Fibroblast of peridontal ligament (primary cell): ENCODE results near the gene SPPL2C.

Experiments used
- DNase-seq: peaks from one replicate; pipeline ENCODE4 v3.0.0-alpha.2; 2010; ENCODE audit errors: extremely low read depth

The SPPL2C gene

DNA sequence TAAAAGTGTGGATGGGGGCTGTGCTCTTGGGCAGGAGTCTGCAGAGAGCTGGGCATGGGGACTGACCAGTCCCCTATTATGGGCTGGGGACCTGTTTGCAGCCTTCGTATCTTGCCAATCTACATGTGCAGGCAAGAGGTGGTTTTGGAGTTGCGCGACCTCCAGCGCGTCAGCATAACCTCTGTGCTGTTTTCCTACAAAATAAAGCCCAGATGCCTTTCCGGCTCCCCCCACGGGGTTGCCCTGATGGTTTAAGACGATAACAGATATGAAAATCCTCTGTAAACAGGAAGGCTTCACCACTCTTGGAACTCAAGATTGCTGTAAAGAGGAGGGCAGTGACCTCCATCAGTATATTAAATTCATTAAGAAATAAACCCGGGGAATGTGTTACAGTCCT, 16.5 kb upstream of the SPPL2C start:
- no peak for DNase-seq

DNA sequence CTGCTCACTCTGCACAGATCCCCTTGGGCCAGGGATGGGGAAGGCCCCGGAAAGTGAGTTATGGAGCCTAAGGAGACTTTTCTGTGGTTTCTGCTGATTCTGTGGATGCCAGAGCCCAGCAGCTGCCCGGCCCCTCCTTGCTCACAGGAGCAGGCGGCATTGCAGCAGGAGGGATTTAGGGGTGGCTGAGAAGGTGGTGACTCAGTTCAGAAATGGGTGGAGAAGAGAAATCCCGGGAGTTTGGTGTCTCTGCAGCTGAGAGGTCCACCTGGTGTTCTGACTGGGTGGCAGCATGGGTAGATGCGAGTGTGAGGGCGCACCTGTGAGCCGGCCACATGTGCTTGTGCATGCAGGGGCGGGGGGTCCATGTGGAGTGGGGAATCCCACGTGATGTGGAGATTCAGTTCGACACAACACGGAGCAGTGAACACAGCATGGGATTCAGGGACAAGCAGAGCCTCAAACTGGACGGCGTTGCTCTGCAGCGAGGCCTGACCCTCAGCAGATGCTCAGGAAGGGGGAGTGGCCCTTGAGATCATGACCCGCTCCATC, 16.0 kb upstream of the SPPL2C start:
- no peak for DNase-seq

DNA sequence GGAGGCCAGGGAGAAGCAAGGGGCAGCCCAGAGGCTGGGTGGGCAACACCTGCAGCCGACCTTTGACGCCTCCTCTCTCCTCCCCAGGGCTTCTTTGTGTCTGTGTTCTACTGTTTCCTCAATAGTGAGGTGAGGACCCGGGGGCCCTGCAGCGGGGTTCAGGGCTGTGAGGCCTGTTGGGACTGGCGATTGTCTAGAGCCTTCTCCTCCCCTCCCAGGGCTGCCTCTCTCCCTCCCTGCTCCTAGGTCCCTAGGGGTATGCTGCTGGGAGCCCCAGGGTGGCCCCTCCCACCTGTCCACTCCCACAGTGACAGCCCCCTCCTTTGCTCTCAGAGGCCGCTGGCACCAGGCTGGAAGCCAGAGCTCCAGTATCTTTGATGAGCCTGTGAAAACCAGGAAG, 10.8 kb upstream of the SPPL2C start:
- no peak for DNase-seq

DNA sequence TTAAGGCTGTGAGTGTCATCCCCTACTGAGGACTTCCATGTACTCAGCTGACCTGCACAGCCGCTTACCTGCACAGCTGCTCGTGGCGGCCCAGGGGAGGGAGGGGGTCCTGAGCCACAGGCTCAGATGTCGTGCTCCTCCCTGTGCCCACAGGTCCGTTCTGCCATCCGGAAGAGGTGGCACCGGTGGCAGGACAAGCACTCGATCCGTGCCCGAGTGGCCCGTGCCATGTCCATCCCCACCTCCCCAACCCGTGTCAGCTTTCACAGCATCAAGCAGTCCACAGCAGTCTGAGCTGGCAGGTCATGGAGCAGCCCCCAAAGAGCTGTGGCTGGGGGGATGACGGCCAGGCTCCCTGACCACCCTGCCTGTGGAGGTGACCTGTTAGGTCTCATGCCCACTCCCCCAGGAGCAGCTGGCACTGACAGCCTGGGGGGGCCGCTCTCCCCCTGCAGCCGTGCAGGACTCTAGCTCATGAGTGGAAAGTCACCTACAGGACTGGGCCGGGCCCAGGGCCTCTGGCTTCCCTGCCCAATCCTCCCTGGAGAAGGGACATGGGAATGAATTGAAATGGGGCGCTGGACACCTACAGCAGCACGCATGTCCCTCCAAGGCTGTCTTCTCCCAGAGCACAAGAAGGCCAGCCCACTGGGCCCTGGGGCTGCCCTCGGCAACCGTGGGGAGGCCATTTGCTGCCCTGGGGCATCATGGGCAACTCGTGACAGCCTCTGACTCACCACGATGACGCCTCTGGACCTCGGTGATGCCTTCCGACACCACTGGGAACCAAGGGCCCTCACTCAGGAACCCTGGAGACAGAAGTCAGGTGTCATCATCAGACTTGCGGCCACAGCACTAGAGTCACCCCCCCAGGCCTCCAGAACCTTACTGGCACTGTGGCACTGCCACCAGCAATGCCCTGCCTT, 9.9 kb upstream of the SPPL2C start:
- DNase-seq: no peak

DNA sequence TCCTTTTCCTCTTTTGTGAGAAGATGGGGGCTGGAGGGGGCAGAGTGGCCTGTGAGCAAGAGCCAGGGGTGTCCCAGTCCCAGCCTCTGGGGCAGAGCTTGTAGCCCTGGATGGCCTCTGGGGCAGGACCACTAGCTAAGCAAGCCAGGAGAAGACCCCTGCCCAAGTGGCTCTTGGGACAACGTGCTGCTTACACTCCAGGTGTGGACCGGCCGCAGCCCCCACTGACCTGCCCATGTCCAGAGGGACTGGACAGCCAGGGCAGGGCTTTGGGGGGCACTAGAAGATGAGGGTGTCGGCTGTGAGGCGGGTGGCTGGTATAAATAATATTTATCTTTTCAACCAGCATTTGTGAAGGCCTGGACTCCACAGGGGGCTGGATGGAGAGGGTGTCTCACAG, 9.2 kb upstream of the SPPL2C start:
- DNase-seq: no peak

DNA sequence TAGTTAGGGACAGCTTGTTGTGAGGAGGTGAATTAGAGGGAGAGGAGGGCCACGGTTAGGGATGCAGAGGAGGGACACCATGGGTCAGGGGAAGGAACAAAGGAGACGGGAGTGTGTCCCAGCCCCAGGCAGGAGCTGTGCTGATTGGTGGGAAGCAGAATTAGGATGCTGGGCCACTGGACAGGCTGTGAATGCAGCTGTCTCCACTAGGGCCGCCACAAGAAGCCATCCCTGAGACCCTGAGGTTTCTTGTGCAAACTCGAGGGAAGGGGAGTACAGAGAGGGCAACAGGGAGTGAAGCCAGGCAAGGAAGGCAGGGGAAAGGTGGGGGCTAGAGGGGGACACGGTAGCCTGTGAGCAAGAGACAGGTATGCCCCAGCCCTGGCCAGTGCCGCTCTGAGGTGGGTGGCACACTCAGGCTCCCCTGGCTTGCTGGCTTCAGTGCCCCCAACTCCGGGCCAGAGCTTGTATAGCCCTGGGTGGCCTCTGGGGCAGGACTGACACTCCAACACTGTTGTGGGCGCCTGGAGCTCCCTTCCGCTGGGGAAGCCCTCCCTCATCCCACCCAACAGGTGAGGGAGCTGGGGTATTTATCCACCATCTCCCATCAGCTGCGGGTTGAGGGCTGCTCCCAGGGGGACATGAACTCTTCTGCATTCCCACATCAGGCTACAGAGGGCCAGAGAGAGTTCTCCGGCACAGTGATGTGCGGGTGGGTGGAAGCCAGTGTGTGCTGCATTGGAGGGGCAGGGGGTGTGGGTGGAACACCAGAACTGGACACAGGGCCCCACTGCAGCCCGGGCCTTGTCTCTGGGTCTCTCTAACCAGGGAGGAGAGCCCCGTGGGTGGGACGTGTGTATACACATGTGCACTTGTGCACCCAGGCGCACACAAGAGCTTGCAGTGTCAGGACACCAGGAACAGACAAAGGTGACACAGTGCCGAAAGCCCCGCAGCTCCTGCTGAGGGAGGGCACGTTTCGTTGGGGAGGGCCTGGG, 8.3 kb upstream of the SPPL2C start:
- DNase-seq: no peak

DNA sequence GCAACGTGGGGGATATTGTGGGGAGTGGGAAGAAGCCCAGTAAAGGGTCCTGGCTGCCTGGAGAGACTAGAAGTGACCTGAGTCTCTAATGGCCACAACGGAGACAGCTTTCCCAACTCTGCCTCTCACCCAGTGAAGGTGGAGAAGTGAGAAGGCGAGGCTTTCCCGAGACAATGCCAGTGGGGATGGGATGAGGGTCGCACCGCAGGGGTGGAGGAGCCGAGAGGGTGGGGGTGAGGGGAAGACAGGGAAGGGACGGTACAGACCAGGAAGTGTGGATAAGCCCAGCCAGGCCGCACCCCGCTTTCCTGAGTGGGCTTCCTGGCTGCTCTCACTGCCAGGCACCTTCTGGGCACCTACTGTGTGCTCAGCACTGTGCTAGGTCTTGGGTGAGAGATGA, 7.5 kb upstream of the SPPL2C start:
- DNase-seq: no peak

DNA sequence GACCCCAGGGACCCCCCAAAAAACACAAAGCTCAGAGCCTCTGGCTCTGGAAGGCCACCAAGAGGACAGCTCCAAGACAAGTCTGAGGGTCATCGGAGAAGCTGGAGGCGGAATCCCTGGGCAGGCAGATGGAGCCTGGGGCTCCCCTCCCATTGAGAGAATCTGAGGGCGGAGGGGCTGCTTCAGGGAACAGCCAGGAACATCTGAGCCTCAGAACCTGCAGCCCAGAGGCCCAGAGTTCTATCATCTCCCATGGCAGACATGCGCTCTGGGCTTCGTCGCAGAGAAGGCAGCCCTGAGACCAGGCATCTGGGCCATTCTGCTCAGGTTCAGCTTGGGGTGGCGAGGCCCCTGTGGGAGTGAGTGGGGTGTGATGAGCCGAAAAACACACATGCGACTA, 7.1 kb upstream of the SPPL2C start:
- no peak for DNase-seq

DNA sequence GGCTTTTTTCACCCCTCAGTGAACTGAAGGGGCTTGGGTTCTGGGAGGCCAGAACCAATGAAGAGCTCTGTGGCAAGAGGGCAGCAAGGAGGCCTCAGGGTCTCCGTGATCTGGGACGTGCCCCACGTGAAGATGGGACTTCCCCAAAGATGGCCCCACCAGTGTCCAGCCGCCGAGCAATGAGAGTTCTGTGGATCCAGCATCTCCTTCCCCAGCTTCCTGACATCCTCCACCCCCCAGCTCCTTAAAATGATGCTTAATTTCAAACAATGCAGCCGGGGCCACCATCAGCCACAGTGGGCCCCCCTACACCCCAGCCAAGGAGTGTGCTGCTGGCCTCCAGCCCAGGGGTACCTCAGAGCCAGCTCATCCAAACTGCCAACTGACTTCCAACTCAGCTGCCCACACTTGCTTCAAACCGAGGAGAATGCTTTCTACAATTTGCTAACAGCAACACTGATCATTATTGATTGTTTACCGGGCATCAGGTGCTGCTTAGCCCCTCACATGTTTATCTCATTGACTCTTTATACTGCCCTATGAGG, 5.9 kb upstream of the SPPL2C start:
- DNase-seq: no peak

DNA sequence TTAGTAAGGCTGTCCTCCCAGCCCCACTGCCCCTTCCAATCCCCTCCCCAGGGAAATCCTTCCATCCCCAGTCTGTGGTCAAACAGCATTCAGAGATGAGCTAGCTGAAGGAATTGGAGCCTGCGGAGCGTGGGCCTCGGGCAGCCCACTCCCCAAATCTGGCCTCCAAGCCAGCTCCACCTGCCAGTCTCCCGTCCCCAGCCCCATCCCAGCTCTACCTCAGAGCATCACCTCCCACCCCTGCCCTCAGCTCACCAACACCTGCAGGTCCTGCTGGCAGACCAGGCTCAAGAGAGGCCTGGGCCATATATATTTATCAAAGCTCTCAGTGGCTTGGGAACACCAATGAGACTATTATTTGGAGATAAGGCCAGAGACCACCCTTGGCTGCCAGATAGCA, 5.2 kb upstream of the SPPL2C start:
- no peak for DNase-seq

DNA sequence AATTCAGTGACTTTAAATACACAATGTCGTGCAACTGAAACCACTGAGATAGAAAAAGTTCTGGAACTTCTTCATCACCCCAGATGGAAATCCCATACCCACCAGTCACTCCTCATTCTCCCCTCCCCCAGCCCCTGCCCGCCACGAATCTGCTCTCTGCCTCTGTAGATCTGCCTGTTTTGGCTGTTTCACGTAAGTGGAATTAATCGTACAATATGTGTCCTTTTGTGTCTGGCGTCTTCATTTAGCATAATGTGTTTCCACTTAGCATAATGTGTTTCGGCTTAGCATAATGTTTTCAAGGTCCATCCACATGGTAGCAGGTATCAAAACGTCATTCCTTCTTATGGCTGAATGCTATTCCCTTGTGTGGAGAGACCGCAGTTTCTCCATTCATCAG, 3.5 kb upstream of the SPPL2C start:
- no peak for DNase-seq

DNA sequence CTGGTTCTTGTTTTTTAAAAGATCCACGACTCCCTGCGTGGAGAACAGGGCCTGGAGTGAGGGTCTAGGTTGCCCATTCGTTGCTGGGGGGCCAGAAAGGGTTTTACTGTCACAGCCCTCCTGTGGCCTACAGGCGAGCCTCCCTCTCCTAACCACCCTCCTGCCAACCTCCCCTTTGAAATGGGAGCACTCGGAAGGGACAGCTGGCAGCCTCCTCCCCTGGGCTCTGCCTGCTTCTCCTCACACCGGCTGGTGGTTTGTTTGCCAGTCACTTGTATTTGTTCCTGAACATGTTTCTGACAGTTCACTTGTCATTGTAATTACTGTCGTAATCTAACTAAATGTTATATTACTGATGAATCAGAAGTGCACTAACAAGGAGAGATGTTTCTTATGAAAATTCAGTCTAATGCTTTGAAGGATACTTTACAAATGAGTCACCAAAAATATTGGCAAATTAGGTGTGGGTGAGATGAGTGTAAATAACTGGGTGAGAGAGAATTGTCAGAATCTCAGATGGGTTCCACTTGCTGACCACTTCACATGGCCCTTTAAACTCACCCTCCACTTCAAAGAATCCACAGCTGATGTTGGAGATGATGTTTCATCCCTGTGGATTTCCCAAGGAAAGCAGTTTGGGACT, 2.7 kb upstream of the SPPL2C start:
- DNase-seq: no peak

DNA sequence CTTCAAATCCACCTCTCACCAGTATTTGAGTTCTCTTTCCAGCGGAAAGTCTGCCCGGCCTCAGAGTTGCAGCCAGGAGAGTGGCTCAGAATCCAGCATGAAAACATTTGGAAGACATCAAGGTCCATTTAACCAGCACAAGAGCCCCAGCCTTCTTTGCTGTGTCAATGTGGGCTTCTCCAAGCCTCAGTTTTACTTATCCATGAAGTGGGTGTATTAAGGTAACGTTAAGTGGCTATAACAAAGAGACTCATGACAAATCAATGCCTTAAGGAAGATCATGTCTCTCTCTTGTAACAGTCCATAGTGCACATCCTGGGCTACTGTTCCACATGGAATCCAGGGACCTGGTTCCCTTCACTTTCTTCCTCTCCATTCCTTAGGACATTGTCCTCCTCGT, 959 bp upstream of the SPPL2C start:
- no peak for DNase-seq

DNA sequence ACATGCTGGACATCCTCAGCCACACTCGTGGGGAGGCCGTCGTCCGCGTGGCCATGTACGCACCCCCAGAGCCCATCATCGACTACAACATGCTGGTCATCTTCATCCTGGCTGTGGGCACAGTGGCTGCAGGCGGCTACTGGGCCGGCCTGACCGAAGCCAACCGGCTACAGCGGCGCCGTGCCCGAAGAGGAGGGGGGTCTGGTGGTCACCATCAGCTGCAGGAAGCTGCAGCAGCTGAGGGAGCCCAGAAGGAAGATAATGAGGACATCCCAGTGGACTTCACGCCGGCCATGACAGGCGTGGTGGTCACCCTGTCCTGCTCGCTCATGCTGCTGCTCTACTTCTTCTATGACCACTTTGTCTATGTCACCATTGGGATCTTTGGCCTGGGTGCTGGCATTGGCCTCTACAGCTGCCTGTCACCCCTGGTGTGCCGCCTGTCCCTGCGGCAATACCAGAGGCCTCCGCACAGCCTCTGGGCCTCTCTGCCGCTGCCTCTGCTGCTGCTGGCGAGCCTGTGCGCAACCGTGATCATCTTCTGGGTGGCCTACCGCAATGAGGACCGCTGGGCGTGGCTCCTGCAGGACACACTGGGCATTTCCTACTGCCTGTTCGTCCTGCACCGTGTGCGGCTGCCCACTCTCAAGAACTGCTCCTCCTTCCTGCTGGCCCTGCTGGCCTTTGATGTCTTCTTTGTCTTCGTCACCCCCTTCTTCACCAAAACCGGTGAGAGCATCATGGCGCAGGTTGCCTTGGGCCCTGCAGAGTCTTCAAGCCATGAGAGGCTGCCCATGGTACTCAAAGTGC, 900 bp downstream of the SPPL2C start:
- no peak for DNase-seq

DNA sequence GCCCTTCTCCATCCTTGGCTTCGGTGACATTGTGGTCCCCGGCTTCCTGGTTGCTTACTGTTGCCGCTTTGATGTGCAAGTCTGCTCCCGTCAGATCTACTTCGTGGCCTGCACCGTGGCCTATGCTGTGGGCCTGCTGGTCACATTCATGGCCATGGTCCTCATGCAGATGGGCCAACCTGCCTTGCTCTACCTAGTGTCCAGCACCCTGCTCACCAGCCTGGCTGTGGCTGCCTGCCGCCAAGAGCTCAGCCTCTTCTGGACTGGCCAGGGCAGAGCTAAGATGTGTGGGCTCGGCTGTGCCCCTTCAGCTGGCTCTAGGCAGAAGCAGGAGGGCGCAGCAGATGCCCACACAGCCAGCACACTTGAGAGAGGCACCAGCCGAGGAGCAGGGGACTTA, 1.5 kb downstream of the SPPL2C start:
- DNase-seq: no peak

DNA sequence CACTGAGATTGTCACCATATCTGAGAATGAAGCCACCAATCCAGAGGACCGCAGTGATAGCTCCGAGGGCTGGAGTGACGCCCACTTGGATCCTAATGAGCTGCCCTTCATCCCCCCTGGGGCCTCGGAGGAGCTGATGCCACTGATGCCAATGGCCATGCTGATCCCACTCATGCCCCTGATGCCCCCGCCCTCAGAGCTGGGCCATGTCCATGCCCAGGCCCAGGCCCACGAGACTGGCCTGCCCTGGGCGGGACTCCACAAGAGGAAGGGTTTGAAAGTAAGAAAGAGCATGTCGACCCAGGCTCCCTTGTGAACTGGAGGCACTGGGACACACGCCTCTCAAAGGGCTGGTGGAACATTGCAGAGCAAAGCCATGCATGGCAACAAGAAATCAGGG, 2.0 kb downstream of the SPPL2C start:
- DNase-seq: no peak

DNA sequence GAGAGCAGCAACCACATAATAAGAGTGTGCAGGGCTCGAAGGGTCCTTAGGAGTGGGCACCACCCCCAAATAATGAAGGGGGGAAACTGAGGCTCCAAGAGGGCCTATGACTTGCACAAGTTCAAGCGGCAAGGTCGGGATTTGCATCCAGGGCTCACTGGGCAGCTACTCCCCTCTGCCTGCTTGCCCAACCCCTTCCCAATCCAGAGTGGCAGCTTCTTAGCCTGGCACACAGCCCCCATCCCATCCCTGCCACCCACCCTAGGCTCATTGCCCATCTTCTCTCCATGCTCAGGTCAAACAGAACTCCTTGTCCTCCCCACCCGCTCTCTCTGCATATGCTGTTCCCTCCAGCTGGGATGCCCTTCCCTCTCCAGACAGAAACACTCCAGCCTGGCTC, 2.4 kb downstream of the SPPL2C start:
- no peak for DNase-seq

DNA sequence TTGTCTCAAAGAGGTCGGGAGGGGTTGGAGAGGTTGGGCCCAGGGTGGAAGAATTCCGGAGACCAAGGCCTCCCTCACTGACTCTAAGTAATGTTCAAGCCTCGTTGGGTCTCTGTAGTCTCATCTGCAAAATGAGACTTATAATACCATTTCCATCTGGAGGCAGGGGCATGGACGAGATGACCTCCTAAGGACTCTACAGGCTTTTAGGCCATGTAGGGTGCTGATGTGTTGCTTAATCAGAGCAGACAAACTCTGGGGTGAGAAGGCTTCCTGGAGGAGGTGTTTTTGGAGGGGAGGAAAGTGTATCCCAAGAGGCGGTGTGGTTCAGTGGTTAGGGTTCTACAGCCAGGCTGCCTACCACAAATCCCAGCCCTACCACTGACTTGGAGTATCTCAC, 3.1 kb downstream of the SPPL2C start:
- DNase-seq: no peak

DNA sequence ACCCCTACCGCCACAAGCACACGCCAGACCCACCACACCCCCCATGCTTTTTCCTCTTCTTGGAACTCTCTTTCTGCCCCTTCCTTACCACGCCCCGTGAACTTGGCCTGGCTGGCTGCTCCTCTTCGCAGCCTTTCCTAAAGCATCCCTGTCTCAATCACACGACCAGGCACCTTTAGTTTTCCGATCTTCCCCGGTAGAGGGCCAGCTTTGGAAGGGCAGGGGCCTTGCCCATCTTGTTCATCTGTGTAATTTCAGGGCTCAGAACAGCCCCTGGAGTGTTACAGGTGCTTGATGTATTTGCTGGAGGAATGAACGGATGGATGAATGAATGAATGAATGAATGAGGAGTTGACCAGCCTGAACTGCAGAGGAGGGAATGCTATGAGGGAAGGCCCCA, 3.7 kb downstream of the SPPL2C start:
- no peak for DNase-seq

DNA sequence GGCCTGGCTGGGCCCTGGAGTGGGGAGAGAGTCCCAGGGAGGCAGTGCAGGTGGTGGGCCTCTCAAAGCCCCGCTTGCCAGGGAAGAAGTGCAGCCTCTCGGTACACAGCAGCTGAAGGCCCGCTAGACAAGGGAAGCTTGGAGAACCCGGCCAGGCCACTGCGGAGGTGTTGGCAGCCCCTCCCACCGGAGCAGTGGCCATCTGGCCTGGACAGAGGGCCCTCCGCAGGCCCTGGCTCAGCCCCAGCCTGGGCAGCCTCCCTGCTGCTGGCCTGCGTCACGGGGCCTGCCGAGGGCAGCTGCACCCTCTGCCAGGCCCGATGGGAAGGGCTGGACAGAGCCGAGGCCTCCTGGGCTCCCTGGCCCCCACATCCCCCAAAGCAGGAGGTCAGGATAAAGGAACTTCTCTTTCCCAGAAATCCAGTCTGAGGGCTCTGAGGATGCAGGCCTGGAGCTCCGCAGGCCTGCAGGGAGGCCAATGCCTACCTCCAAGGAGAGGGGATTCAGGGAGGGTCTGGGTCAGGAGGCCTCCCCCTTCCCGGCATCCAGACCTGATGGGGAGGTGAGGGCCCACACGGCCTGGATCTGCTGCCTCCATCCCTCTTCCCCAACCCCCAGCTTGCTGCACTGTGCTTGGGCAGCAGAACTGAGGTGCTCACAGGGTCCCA, 4.3 kb downstream of the SPPL2C start:
- DNase-seq: no peak
